22Rv1 (cell line): ENCODE measurements around the gene STC2.

Experiments used
- H3K27ac ChIP-seq: fragments of 450-650 bp; 2 replicates; pipeline ENCODE4 v1.5.1; 2017
- ZFX ChIP-seq: fragments of 450-650 bp; IDR thresholded peaks from 2 replicates; pipeline ENCODE4 v1.6.1; 2017; ENCODE audit warnings: antibody characterized with exemption, borderline replicate concordance
- TF ChIP-seq, protein P1 (sequence below): fragments of 450-650 bp; IDR thresholded peaks from 2 replicates; pipeline ENCODE4 v1.5.1; 2017; ENCODE audit warnings: mild to moderate bottlenecking

Gene STC2

DNA sequence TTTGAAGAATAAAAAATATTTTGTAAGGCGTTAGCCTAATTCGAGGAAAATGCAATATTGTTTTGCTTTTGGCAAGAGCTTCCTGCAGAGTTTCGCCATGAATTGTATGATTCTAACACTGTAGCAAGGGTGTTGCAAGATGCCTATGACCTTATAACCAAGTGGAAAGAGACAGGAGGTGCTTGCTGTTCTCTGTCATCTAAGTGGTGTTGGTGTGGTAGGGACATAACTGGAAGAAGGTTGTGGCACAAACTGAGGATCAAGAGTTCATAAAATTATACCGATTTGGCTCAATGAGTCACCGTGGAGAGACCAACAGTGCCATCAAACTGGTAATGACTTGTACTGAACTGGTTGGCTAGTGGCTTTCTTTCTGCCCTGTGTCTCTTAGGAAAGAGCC lies 6.3 kb downstream of the STC2 start:
- H3K27ac ChIP-seq, result no peak overlapping the region
- TF ChIP-seq, protein P1, sequence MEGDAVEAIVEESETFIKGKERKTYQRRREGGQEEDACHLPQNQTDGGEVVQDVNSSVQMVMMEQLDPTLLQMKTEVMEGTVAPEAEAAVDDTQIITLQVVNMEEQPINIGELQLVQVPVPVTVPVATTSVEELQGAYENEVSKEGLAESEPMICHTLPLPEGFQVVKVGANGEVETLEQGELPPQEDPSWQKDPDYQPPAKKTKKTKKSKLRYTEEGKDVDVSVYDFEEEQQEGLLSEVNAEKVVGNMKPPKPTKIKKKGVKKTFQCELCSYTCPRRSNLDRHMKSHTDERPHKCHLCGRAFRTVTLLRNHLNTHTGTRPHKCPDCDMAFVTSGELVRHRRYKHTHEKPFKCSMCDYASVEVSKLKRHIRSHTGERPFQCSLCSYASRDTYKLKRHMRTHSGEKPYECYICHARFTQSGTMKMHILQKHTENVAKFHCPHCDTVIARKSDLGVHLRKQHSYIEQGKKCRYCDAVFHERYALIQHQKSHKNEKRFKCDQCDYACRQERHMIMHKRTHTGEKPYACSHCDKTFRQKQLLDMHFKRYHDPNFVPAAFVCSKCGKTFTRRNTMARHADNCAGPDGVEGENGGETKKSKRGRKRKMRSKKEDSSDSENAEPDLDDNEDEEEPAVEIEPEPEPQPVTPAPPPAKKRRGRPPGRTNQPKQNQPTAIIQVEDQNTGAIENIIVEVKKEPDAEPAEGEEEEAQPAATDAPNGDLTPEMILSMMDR, result no peak
- TF ChIP-seq ZFX, result no peak

DNA sequence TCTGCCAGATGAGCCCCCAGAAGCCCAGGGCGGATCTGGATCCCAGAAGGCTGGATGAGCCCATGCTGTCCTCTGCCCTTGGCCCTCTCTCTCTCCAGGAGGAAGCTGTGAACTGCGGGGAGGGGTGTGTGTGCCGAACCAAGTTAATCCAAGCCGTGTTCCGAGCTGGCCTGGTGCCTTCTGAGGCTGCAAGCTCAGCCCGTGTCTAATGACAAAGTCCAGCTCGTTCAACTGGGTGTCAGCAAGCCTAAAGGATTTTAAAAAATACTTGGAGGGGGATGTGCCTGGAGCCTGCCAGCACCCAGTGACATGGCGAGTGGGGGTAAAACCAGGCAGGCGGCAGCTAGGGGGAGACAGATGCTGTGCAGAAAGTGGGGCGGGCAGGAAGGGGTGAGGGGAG lies 8.0 kb downstream of the STC2 start:
- TF ChIP-seq ZFX, result no peak
- TF ChIP-seq, protein P1, result no peak
- H3K27ac ChIP-seq, result no peak overlapping the region

DNA sequence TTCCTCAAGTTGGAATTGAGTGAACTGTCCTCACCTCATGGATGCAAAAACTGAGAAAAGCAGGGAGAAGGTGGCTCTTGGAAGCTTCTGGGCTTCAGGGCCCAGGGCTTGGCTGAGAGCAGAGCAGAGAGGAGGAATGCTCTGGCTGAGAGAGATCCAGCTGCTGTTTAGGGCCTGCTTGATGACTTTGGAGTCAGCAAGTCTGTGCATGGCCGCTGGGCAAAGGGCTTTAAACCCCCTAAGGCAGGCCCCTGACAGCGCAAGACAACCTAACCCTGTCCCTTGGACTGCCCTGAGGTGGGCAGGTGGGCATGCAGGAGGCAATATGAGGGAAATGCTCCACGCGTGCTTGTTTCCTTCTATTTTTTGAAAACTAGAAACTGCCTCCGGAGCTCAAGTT lies 8.6 kb downstream of the STC2 start:
- TF ChIP-seq ZFX, result no peak
- TF ChIP-seq, protein P1, result no peak
- H3K27ac ChIP-seq, result no peak overlapping the region

DNA sequence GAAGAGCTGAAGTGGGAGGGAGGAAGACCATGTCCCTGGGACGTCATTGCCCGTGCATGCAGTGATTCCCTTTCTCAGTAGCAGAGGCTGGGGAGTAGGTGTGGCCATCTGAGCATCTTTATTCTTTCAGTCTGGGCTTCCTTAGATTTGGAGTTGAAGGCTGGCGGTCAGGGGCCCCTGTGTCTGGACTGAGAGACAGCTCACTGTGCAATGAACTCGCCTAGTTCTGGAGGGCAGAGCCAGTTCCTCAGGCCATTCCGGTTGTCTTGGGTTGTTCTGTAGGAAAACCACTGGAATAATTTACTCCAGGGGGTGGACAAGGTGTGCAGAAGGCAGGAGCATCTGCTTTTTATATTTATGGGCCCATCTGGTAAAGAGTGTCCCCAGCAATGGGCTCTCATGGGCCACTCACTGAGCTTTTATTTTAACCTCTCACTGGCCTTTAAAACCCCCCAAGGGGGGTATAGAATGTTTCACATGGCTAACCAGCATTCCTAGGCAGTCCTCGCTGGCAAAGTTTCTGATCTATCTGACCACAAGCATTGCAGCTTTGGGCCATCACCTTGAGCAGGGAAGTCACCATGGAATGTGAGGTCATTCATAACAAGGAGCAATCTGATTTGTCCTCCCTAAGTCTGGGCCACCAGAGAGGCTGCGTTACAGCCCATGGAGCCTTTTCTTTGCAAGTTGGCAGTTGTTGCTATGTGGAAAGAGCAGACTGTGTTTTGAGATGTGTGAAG lies 9.2 kb downstream of the STC2 start:
- TF ChIP-seq, protein P1, result no peak
- TF ChIP-seq ZFX, result no peak
- no peak overlapping the region for H3K27ac ChIP-seq

DNA sequence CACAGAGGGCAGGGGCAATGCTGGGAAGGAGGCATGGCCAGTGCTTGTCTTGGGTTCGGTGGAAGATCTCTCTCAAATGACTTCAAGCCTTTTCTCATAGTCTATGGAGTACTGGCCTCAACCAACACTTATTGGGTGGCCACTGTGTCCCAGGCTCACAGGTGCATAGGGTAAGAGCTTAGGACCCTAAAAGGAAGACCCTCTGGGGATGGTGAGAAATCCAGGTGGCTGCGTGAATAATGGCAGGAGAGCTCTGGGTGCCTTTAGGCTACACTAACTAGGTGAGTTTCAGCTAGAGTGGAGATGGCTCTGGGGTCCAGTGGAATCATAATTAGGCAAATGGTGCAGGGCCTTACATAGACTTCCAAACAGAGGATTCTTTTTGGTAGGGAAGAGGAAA lies 9.9 kb downstream of the STC2 start:
- TF ChIP-seq, protein P1, result no peak
- no peak for TF ChIP-seq ZFX
- no peak overlapping the region for H3K27ac ChIP-seq

DNA sequence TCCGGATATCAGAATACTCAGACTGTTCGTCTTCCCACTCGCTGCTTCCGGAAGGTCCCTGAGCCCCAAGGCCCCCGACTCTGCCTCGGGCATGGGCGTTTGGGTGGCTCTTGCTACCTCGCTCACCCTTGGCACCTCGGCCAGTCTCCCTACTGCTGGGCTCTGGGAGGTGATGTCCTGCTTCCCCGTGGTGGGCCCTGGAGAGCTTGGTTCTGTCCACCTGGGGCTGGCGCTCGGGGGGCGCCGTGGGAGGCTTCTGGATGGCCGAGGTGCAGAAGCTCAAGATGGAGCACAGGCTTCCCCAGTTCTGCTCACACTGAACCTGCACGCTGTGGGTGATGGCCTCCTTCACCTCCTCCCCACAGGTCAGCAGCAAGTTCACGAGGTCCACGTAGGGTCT lies 10.4 kb downstream of the STC2 start:
- no peak overlapping the region for H3K27ac ChIP-seq
- no peak for TF ChIP-seq ZFX
- TF ChIP-seq, protein P1, result no peak

DNA sequence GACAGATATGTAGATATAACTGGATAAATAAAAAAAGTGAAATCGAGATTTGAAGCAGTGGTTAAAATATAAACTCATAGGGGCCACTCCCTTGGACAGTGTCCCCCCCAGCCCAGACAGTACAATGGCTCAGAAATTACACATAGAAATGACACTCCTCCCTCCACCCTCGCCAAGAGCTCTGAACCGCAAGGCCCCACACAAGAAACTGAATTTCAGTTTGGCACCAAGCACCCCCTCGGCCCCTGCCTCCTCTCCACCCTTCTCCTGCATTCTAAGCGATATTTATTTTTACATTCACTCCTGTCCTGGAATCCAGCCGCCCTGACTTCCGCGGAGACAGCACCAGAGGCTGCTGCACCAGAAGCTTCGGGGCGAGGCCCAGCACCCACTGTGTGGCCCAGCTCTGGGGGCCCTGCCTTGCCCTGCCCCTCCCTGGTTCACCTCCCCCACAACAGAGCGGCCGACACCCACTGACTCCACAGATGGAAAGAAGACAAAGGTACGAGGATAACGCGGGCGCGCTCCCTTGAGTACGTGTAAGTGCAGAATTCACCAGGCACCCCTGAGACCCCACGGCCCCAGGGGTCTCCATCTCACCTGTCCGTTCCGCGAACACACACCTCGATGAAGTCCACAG lies 11.0 kb downstream of the STC2 start:
- TF ChIP-seq ZFX, result no peak
- TF ChIP-seq, protein P1, result no peak
- H3K27ac ChIP-seq, result no peak overlapping the region
